Erythroblast (primary cell): ENCODE results near the gene PROX1.

Experiments
- DNase-seq, 2 experiments: peaks; one replicate each; lab custom pipeline; 2025; lab: John Stamatoyannopoulos, UW
- GATA1 ChIP-seq: IDR thresholded peaks from 2 replicates; pipeline ENCODE4 v1.6.1; 2011; ENCODE audit warnings: low read depth, mild to moderate bottlenecking, control low read depth, low read length, moderate library complexity
- POLR2A ChIP-seq: IDR thresholded peaks from 2 replicates; pipeline ENCODE4 v1.6.1; 2011; ENCODE audit warnings: mild to moderate bottlenecking, low read length

The PROX1 gene

GRCh38 chr1:213987927-213988506, at the start of gene PROX1:
Gene PROX1 (plus strand): TSS chr1:213987973. CDS start chr1:213996536, 8,563 bp downstream.
- no peak for TF ChIP-seq GATA1
- TF ChIP-seq POLR2A: no peak
- peak; percentile 5 to 7 for DNase-seq

- no peak for DNase-seq
- TF ChIP-seq GATA1: no peak
- TF ChIP-seq POLR2A: no peak
Observed at GRCh38 chr1:213938776-213939175, 49.0 kb upstream of the PROX1 start.

- TF ChIP-seq GATA1 (no peak), POLR2A (no peak)
Observed at GRCh38 chr1:213939888-213940287, 47.9 kb upstream of the PROX1 start.

GRCh38 chr1:213940947-213941346, 46.8 kb upstream of the PROX1 start:
- TF ChIP-seq POLR2A (no peak), GATA1 (no peak)

More at GRCh38 chr1:213939888-213940287, 47.9 kb upstream of the PROX1 start:
- no peak for DNase-seq

GRCh38 chr1:213942061-213942460, 45.7 kb upstream of the PROX1 start:
- no peak for TF ChIP-seq GATA1
- TF ChIP-seq POLR2A: no peak
- no peak for DNase-seq

More at GRCh38 chr1:213940947-213941346, 46.8 kb upstream of the PROX1 start:
- no peak for DNase-seq

- TF ChIP-seq POLR2A (no peak), GATA1 (no peak)
- DNase-seq: no peak
Observed at GRCh38 chr1:213947200-213947801, 40.5 kb upstream of the PROX1 start.

- no peak for DNase-seq
- TF ChIP-seq GATA1 (no peak), POLR2A (no peak)
Observed at GRCh38 chr1:213951876-213952275, 35.9 kb upstream of the PROX1 start.

- no peak for DNase-seq
- TF ChIP-seq GATA1: no peak
- no peak for TF ChIP-seq POLR2A
Observed at GRCh38 chr1:213953806-213954205, 34.0 kb upstream of the PROX1 start.

GRCh38 chr1:213956295-213956770, 31.4 kb upstream of the PROX1 start:
- no peak for DNase-seq
- TF ChIP-seq POLR2A (no peak), GATA1 (no peak)

GRCh38 chr1:213958346-213958745, 29.4 kb upstream of the PROX1 start:
- no peak for DNase-seq
- no peak for TF ChIP-seq POLR2A
- no peak for TF ChIP-seq GATA1

- no peak for TF ChIP-seq GATA1
- TF ChIP-seq POLR2A: no peak
- DNase-seq: no peak
Observed at GRCh38 chr1:213960963-213961362, 26.8 kb upstream of the PROX1 start.

- TF ChIP-seq GATA1 (no peak), POLR2A (no peak)
- DNase-seq: no peak
Observed at GRCh38 chr1:213962508-213962907, 25.3 kb upstream of the PROX1 start.

- no peak for DNase-seq
- no peak for TF ChIP-seq POLR2A
- no peak for TF ChIP-seq GATA1
Observed at GRCh38 chr1:213966122-213966521, 21.7 kb upstream of the PROX1 start.

- no peak for DNase-seq
- TF ChIP-seq GATA1 (no peak), POLR2A (no peak)
Observed at GRCh38 chr1:213968146-213968825, 19.5 kb upstream of the PROX1 start.
